ENCODE data around the gene TSC2. TPM values are rescaled to one million over a fixed set of nuclear protein-coding genes. Genes with fewer than 3 reads are reported as not detected.

The TSC2 gene
- total and polyA plus RNA-seq, 8 donors: 116 to 166 (median 128) TPM

- Histone ChIP-seq H3K27me3 (no peaks in the 10 kb centered on the region), H3K9me3 (no peaks in the 10 kb centered on the region), H3K36me3 (peaks cover 0 to 99% of the 10 kb centered on the region in 2 donors), H3K4me1 (peaks cover 0 to 10% of the 10 kb centered on the region in 2 donors), H3K27ac (no peak overlapping the region), H3K4me3 (no peak overlapping the region)
- intact Hi-C loops (cut with DNase I): no loop called here
- peak in 2 of 4 donors; percentile 77 to 81 for DNase-seq
- ATAC-seq: peak; percentile 5
- no peak for TF ChIP-seq CTCF (IDR thresholded peaks at IDR 0.05)
Observed at GRCh38 chr16:2082171-2082982, 34.6 kb downstream of the TSC2 start.

DNA sequence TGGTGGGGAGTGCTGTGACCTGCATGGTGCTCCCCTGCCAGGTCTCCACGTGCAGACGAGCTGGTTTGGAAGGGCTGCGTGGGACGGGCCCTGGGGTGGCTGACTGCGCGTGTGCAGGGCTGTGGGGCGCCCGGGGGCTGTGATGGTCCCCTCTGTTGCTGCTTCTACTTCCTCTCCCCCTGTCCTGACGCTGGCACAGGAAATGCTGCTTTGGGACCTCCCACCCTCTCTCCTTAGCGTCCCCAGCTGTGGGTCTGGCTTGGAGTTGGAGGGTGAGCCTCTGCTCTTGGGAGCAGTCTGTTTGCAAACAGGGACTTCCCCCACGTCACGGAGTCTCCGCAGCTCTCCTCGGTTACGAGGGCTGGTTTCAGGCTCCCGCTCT is 35.2 kb downstream of the TSC2 start:
- TF ChIP-seq CTCF (IDR thresholded peaks at IDR 0.05): no peak
- DNase-seq: peak in 2 of 4 donors; percentile 84 to 93
- intact Hi-C loops (cut with DNase I): no loop called here
- Histone ChIP-seq H3K9me3 (no peaks in the 10 kb centered on the region), H3K27ac (no peak overlapping the region), H3K36me3 (peaks cover 0 to 99% of the 10 kb centered on the region in 2 donors), H3K4me1 (peaks cover 0 to 10% of the 10 kb centered on the region in 2 donors), H3K27me3 (no peaks in the 10 kb centered on the region), H3K4me3 (no peak overlapping the region)
- ATAC-seq: no peak

DNA sequence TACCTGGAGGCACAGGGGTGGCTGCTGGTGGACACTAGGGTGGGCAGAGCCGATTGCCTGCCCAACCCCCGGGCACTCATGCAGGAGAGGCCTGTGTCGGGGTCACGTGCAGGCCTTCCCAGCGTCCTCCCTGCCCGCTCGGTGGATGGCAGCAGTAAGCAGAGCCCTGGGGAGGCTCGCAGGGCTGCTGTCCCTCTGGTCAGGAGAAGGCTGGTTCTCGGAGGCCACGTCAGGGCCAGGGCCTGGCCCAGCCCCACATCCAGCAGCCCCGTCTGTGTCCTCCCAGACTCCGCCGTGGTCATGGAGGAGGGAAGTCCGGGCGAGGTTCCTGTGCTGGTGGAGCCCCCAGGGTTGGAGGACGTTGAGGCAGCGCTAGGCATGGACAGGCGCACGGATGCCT is 35.6 kb downstream of the TSC2 start:
- H3K36me3 ChIP-seq: peaks cover 0 to 99% of the 10 kb centered on the region in 2 donors
- ATAC-seq (no peak), DNase-seq (no peak)
- H3K4me3 ChIP-seq: no peak overlapping the region
- TF ChIP-seq CTCF (IDR thresholded peaks at IDR 0.05): no peak
- intact Hi-C loops (cut with DNase I): no loop called here
- H3K4me1 ChIP-seq: peaks cover 0 to 10% of the 10 kb centered on the region in 2 donors
- no peaks in the 10 kb centered on the region for H3K9me3 ChIP-seq
- H3K27ac ChIP-seq: no peak overlapping the region
- no peaks in the 10 kb centered on the region for H3K27me3 ChIP-seq

DNA sequence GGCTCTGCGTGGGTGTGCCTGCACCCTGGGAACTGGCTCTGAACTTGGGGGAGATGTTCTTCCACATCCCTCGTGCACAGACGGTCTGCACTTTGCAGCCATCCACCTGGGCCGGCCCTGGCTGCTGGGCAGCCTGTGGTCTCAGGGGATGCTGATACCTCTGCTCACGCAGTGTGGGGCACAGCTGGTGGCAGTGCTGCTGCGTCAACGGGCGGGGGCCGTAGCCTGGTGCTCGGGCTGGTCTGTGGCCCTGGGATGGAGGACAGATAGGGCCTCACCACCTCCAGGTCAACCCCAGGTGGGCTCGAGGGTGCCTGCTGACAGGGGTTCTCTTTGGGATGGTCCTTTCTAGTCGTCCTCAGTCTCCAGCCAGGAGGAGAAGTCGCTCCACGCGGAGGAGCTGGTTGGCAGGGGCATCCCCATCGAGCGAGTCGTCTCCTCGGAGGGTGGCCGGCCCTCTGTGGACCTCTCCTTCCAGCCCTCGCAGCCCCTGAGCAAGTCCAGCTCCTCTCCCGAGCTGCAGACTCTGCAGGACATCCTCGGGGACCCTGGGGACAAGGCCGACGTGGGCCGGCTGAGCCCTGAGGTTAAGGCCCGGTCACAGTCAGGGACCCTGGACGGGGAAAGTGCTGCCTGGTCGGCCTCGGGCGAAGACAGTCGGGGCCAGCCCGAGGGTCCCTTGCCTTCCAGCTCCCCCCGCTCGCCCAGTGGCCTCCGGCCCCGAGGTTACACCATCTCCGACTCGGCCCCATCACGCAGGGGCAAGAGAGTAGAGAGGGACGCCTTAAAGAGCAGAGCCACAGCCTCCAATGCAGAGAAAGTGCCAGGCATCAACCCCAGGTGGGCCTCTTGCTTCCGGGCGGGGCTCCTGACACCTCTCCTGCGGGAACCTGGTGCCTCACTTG is 36.3 kb downstream of the TSC2 start:
- intact Hi-C loops (cut with DNase I): no loop called here
- no peak for ATAC-seq
- TF ChIP-seq CTCF (IDR thresholded peaks at IDR 0.05): no peak
- H3K9me3 ChIP-seq: no peaks in the 10 kb centered on the region
- no peak overlapping the region for H3K27ac ChIP-seq
- peaks cover 0 to 10% of the 10 kb centered on the region in 2 donors for H3K4me1 ChIP-seq
- no peak for DNase-seq
- no peak overlapping the region for H3K4me3 ChIP-seq
- no peaks in the 10 kb centered on the region for H3K27me3 ChIP-seq
- H3K36me3 ChIP-seq: peaks cover 0 to 99% of the 10 kb centered on the region in 2 donors

All from left lung (tissue), 10 donors.